Activated CD4-positive, alpha-beta T cell treated with anti-CD3 and anti-CD28 coated beads for 1 hour (primary cell): ENCODE data around the gene ASTN2.

Experiments
- DNase-seq: peaks from one replicate; pipeline ENCODE4 v3.0.0-alpha.2; 2020

The ASTN2 gene

GRCh38 chr9:116998305-116998704, 416.6 kb downstream of the ASTN2 start:
- no peak for DNase-seq

- DNase-seq = no peak
Measured at GRCh38 chr9:116992865-116993264, 422.0 kb downstream of the ASTN2 start.

- DNase-seq = no peak
Measured at GRCh38 chr9:116991051-116991450, 423.8 kb downstream of the ASTN2 start.

GRCh38 chr9:116990592-116990991, 424.3 kb downstream of the ASTN2 start:
- DNase-seq = no peak

- no peak for DNase-seq
Measured at GRCh38 chr9:116987721-116988485, 427.0 kb downstream of the ASTN2 start.

GRCh38 chr9:116986015-116986414, 428.8 kb downstream of the ASTN2 start:
- DNase-seq = no peak

- DNase-seq = no peak
Measured at GRCh38 chr9:116985596-116985995, 429.3 kb downstream of the ASTN2 start.

- DNase-seq = no peak
Measured at GRCh38 chr9:116984111-116984510, 430.7 kb downstream of the ASTN2 start.

- no peak for DNase-seq
Measured at GRCh38 chr9:116980582-116981120, 434.2 kb downstream of the ASTN2 start.

- no peak for DNase-seq
Measured at GRCh38 chr9:116979456-116979855, 435.4 kb downstream of the ASTN2 start.

GRCh38 chr9:116978155-116978554, 436.7 kb downstream of the ASTN2 start:
- DNase-seq = no peak

- DNase-seq = no peak
Measured at GRCh38 chr9:116975126-116975525, 439.7 kb downstream of the ASTN2 start.

- no peak for DNase-seq
Measured at GRCh38 chr9:116966199-116966598, 448.7 kb downstream of the ASTN2 start.

- no peak for DNase-seq
Measured at GRCh38 chr9:116964258-116964657, 450.6 kb downstream of the ASTN2 start.

GRCh38 chr9:116959809-116960208, 455.0 kb downstream of the ASTN2 start:
- no peak for DNase-seq

GRCh38 chr9:116958881-116959280, 456.0 kb downstream of the ASTN2 start:
- DNase-seq = no peak

GRCh38 chr9:116954731-116955130, 460.1 kb downstream of the ASTN2 start:
- DNase-seq = no peak

GRCh38 chr9:116953271-116953670, 461.6 kb downstream of the ASTN2 start:
- no peak for DNase-seq

- DNase-seq = no peak
Measured at GRCh38 chr9:116952436-116952810, 462.4 kb downstream of the ASTN2 start.

- DNase-seq = no peak
Measured at GRCh38 chr9:116951588-116952435, 463.0 kb downstream of the ASTN2 start.

GRCh38 chr9:116945817-116946216, 469.0 kb downstream of the ASTN2 start:
- no peak for DNase-seq

GRCh38 chr9:116944714-116945534, 469.9 kb downstream of the ASTN2 start:
- no peak for DNase-seq

- no peak for DNase-seq
Measured at GRCh38 chr9:116943970-116944369, 470.9 kb downstream of the ASTN2 start.
